ENCODE measurements around the gene NFIL3. TPM values are rescaled to one million over a fixed set of nuclear protein-coding genes. Genes with fewer than 3 reads are reported as not detected.

NFIL3 gene
- total and polyA plus RNA-seq, 2 donors (not counting 1 experiment from before 2014, with no cell fraction given) = 2.7 to 14.3 TPM

- H3K9ac ChIP-seq (ENCODE audit: low read length) = no peak overlapping the region
- no peak overlapping the region for H3K4me3 Mint-ChIP-seq
- H3K9me3 Mint-ChIP-seq (ENCODE audit: insufficient read depth) = no peaks in the 10 kb centered on the region
- H3K27me3 Mint-ChIP-seq = peaks cover 17% of the 10 kb centered on the region
- peaks cover 5% of the 10 kb centered on the region for H4K20me1 ChIP-seq (ENCODE audit: control insufficient read depth, insufficient read depth, low read length, poor library complexity, severe bottlenecking)
- CTCF ChIA-PET = no interaction called here
- H3K27ac Mint-ChIP-seq = no peak overlapping the region
- intact Hi-C loops (cut with micrococcal nuclease) = loop anchor here (5.0 kb wide), 1 partner anchor 172 kb away; no protein-coding TSS in a partner anchor
- H3K9me3 ChIP-seq (ENCODE audit: control extremely low read depth in 1 of 3, control insufficient read depth in 2 of 3, insufficient read depth in 1 of 3, low read length in 2 of 3) = peaks cover 0 to 11% (median 4%) of the 10 kb centered on the region in 3 donors
- peaks cover 23% of the 10 kb centered on the region for H3K4me1 Mint-ChIP-seq
- peaks cover 0 to 3% (median 1%) of the 10 kb centered on the region in 4 experiments for H3K27me3 ChIP-seq (replicated peaks in 1 of 4; ENCODE audit: control extremely low read depth in 1 of 4, control insufficient read depth in 3 of 4, insufficient read depth in 4 of 4, low read length in 3 of 4)
- TF ChIP-seq EZH2 (IDR thresholded peaks at IDR 0.05; ENCODE audit: borderline replicate concordance, insufficient read depth, low read depth, low read length, poor library complexity, severe bottlenecking) (no peak), CTCF (IDR thresholded peaks at IDR 0.05) (no peak)
- ATAC-seq (ENCODE audit: low read depth) = no peak
- no peaks in the 10 kb centered on the region for H3K36me3 ChIP-seq (replicated peaks in 1 of 2; ENCODE audit: control extremely low read depth in 1 of 2, control insufficient read depth in 1 of 2, extremely low read depth in 1 of 2, insufficient read depth in 2 of 2, low read length in 1 of 2)
- DNase-seq = no peak
- no peak overlapping the region for H3K27ac ChIP-seq (ENCODE audit: low read length in 2 of 2)
- no peak overlapping the region for H3K4me2 ChIP-seq (replicated peaks; ENCODE audit: low read depth, low read length, poor library complexity, severe bottlenecking)
- H3K79me2 ChIP-seq (ENCODE audit: control insufficient read depth, insufficient read depth, low read length) = peaks cover 27% of the 10 kb centered on the region
- H2AFZ ChIP-seq (ENCODE audit: insufficient read depth, low read depth, low read length, poor library complexity, severe bottlenecking) = no peak overlapping the region
- H3K4me1 ChIP-seq (ENCODE audit: control insufficient read depth in 2 of 2, insufficient read depth in 2 of 2, low read length in 2 of 2) = peaks cover 16 to 17% of the 10 kb centered on the region in 2 donors
- 100% methylated on average over 3 of the region's 3 CpGs for WGBS (ENCODE audit: insufficient coverage)
- POLR2A ChIA-PET = no interaction called here
- H3K4me3 ChIP-seq (ENCODE audit: control extremely low read depth in 1 of 5, extremely low read depth in 1 of 5, insufficient read depth in 1 of 5, low read depth in 2 of 5, low read length in 4 of 5) = no peak overlapping the region
Measured at GRCh38 chr9:91364702-91365101, 58.9 kb downstream of the NFIL3 start.

GRCh38 chr9:91364005-91364404 lies 59.6 kb downstream of the NFIL3 start:
- Histone ChIP-seq H3K9ac (ENCODE audit: low read length) (no peak overlapping the region), H4K20me1 (ENCODE audit: control insufficient read depth, insufficient read depth, low read length, poor library complexity, severe bottlenecking) (peaks cover 11% of the 10 kb centered on the region), H3K4me3 (ENCODE audit: control extremely low read depth in 1 of 5, extremely low read depth in 1 of 5, insufficient read depth in 1 of 5, low read depth in 2 of 5, low read length in 4 of 5) (no peak overlapping the region), H3K4me1 (ENCODE audit: control insufficient read depth in 2 of 2, insufficient read depth in 2 of 2, low read length in 2 of 2) (peaks cover 16 to 19% of the 10 kb centered on the region in 2 donors), H3K27ac (ENCODE audit: low read length in 2 of 2) (no peak overlapping the region), H3K9me3 (ENCODE audit: control extremely low read depth in 1 of 3, control insufficient read depth in 2 of 3, insufficient read depth in 1 of 3, low read length in 2 of 3) (peaks cover 0 to 11% (median 4%) of the 10 kb centered on the region in 3 donors), H3K4me2 (replicated peaks; ENCODE audit: low read depth, low read length, poor library complexity, severe bottlenecking) (no peak overlapping the region), H3K79me2 (ENCODE audit: control insufficient read depth, insufficient read depth, low read length) (peaks cover 34% of the 10 kb centered on the region), H3K36me3 (replicated peaks in 1 of 2; ENCODE audit: control extremely low read depth in 1 of 2, control insufficient read depth in 1 of 2, extremely low read depth in 1 of 2, insufficient read depth in 2 of 2, low read length in 1 of 2) (no peaks in the 10 kb centered on the region), H2AFZ (ENCODE audit: insufficient read depth, low read depth, low read length, poor library complexity, severe bottlenecking) (no peak overlapping the region), H3K27me3 (replicated peaks in 1 of 4; ENCODE audit: control extremely low read depth in 1 of 4, control insufficient read depth in 3 of 4, insufficient read depth in 4 of 4, low read length in 3 of 4) (peaks cover 0 to 3% (median 1%) of the 10 kb centered on the region in 4 experiments)
- intact Hi-C loops (cut with micrococcal nuclease) = loop anchor here (5.0 kb wide), 1 partner anchor 172 kb away; no protein-coding TSS in a partner anchor
- Mint-ChIP-seq H3K4me1 (peaks cover 29% of the 10 kb centered on the region), H3K27ac (no peak overlapping the region), H3K4me3 (no peak overlapping the region), H3K9me3 (ENCODE audit: insufficient read depth) (no peaks in the 10 kb centered on the region), H3K27me3 (peaks cover 10% of the 10 kb centered on the region)
- no peak for TF ChIP-seq EZH2 (IDR thresholded peaks at IDR 0.05; ENCODE audit: borderline replicate concordance, insufficient read depth, low read depth, low read length, poor library complexity, severe bottlenecking)
- ChIA-PET POLR2A (no interaction called here), CTCF (no interaction called here)
- DNase-seq = no peak
- whole genome bisulfite sequencing (ENCODE audit: insufficient coverage) = 94% methylated on average over 7 of the region's 7 CpGs
- no peak for ATAC-seq (ENCODE audit: low read depth)
